Dermis microvascular lymphatic vessel endothelial cell (primary cell): ENCODE data around the gene DPY19L1. TPM values are rescaled to one million over a fixed set of nuclear protein-coding genes. Genes with fewer than 3 reads are reported as not detected.
"Not testable (repeated sequence)": the region's sequence is repeated elsewhere in the genome, so short reads cannot be mapped to it uniquely, and the experiment has no call there.

Experiments
- DNase-seq, 2 donors: peaks; one replicate each; pipeline versions ENCODE4 v3.0.0 to v3.0.0-alpha.2; 2010; ENCODE audit warnings: low read depth in 2 of 2
- total RNA-seq: library from RNA; depleted of rRNA; stranded (reverse); fragments of >200 nt; gene quantifications from 2 replicates; pipeline ENCODE4 v1.2.1, GENCODE V29; 2014

Gene DPY19L1
- total RNA-seq, result 53.1 and 53.9 TPM in 2 replicates

DNA sequence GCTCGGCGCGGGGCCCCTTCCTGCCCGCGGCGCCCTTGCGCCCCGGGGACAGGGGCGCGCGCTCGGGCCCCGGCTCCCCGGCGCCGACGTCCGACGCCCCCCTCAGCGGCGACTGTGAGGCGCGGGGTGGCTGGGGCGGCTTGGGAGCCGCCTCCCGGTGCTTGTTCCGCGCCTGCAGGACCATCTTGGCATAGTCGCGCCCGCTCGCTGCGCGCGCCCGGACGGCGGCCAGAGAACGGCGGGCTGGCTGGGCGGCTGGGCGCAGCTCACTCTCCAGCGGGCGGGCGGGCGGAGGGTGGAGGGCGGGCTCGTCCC lies at the start of gene DPY19L1:
Gene DPY19L1 (minus strand): TSS at position 275 of the 315 bp plus-strand sequence. CDS start 91 bp downstream, at position 184.
- no peak for DNase-seq

- DNase-seq, result not testable (repeated sequence)
Observed at GRCh38 chr7:35079517-35079916, 42.2 kb upstream of the DPY19L1 start.

DNA sequence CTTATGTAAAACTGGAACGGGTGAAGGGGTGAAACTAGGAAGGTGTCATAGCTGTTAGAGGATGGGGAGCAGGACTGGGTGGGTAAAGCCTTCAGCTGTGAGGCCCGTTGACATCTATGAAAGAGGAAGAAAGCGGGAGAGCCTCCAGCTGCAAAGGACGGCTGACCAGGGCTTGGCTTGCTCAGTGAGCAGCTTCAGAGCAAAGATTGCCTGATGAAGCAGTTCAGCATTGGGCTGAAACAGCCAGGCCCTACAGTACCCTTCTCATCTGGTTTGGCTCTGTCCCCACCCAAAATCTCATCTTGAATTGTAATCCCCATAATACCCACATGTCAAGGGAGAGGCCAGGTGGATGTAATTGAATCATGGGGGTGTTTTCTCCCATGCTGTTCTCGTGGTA lies 36.7 kb upstream of the DPY19L1 start:
- not testable (repeated sequence) for DNase-seq

GRCh38 chr7:35072950-35073827 lies 35.9 kb upstream of the DPY19L1 start:
- peak in 1 of 2 donors; percentile 9 for DNase-seq

DNA sequence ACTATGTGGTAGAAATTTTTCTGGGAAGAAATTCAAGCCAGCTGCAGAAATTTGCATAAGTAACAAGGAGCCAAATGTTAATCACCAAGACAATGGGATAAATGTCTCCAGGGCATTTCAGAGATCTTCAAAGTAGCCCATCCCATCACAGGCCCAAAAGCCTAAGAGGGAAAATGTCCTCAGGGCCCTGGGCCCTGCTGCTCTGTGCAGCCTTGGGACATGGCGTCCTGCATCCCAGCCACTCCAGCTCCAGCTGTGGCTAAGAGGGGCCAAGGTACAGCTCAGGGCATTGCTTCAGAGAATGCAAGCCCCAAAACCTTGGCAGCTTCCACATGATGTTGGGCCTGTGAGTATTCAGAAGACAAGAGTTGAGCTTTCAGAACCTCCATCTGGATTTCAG lies 31.8 kb upstream of the DPY19L1 start:
- DNase-seq, result not testable (repeated sequence)

DNA sequence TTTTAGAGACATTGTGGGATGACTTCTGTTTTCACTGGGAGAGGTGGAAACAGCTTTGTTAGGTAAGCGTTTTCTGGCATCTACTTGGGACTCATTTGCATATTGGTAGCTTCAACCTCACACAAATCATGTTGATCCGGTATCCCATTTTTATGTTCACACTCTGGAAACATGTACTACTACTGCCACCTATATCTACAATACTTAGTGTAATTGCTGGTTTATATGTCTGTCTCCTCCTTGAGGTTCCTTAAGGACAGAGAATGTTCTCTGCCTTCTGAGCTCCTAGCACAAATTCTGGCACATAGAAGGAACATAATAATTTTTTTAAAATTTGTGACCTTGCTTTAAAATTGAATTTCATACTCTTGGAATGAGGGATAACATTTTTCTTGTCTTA lies 28.1 kb upstream of the DPY19L1 start:
- not testable (repeated sequence) for DNase-seq

DNA sequence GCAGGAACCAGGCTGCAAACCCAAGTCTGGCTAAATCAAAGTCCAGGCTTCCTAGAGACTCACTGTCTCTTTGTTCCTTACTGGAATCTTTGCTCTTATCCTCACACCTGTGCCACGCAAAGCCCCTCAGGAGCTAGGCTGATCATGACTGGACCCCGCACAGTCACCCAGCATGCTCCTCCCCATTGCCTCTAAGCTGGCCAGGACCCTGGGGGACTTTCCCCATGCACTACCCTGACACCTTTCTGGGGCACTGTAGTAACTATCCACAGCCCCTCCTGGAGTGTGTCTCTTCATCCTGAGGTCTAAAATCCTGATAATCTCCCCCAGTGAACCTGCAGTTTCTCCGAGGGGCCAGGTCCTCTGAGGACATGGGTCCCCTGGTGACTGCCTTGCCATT lies 21.3 kb upstream of the DPY19L1 start:
- DNase-seq, result not testable (repeated sequence)

DNA sequence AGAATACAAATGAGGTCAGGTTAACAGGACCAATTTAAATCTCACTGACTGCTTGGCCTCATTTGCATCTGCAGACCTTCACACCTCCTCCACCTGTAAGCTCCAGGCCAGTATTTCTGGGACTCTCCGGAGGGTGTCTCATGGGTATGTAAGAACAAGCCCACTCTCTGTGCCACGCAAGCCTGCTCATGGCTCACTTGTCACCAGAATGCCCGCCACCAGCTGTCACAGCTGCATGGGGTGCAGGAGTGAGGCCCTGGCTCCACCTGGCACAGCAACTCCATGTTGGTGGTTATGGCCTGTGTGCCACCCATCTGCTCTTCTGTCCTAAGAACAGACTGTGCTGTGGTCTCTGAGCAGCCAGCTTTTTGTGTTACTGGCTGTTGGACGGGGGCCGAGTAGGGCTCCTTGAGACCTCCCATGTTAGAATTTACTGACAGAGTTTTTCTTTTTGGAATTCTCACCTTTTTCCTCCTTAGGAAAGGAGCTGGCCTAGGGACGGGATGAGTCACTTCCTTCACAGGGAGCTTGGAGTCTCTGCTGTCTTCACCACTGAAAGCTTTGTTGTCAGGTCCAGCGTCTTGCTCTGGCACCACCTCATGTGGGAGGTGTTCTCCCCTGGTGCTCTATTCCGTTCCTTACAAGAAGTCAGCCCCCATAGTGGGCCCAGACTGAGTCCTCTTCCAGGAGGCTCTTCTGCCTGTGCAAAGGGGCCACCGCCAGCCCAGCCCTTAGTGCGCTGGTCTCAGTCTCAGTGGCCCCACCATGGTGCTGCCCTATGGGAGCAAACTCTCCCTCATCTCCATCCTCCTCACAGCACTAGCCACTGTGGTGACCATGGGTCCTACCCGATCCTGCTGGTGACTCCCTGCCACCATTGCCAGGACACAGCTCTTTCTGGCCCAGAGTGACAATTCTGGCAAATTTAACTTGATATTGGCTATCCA lies 20.5 kb upstream of the DPY19L1 start:
- peak in 1 of 2 donors; percentile 27 for DNase-seq

DNA sequence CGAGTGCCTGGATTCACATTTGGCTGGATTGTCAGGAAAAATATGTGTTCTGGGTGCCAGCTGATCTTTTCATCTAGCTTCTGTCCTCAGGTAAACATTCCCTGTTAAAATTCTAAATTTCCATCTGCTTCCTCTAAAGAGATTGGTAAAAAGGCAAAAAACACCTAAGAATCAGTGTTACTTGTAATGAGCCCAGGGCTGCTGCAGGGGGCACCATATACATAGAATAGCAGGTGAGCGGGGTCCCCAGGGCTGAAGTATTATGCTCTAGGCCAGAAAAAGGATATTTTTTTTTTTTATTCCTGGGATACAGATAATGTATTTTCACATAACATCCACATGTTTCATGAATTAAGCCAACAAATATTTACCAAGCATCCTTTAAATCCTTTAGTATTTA lies 18.4 kb upstream of the DPY19L1 start:
- peak in 1 of 2 donors; percentile 7 for DNase-seq

- DNase-seq, result peak in 1 of 2 donors; percentile 62
Observed at GRCh38 chr7:35053488-35054175, 16.3 kb upstream of the DPY19L1 start.

DNA sequence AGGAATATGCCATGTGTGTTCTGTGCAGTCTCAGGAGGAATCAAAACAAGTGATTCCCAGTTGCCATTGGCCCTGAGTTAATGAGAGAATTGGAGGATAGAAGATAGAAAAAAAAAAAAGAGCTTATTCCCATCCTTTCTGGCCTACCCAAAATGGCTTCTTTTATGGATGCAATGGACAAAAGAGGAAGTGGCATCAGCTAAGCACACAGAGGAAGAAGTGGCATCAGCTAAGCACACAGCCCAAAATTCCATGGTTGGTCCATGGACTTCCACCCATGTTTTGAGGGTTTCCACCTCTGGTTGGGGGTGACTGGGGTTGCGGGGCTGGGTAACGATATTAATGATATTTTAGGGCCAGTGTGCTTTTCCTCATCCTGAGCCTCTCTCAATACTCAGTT lies 11.1 kb upstream of the DPY19L1 start:
- not testable (repeated sequence) for DNase-seq

DNA sequence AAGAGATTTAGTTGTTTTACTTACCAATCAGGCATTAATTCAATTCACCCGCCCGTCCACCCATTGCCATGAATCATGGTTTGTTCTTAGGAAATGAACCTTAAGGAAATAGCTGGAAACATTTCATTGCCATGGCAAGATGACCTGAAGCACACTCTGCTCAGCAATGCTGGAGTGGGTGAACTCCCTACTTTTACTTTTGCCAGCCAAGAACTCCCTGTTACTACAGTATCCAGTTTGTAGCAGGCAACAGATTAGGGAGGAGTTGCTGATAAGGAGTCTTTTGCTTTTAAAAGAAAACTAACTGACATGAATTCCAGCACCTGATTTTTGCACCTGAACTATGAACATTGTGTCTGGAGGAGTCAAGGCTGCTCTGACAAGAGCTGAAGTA lies 10.6 kb upstream of the DPY19L1 start:
- DNase-seq, result peak in 1 of 2 donors; percentile 25

DNA sequence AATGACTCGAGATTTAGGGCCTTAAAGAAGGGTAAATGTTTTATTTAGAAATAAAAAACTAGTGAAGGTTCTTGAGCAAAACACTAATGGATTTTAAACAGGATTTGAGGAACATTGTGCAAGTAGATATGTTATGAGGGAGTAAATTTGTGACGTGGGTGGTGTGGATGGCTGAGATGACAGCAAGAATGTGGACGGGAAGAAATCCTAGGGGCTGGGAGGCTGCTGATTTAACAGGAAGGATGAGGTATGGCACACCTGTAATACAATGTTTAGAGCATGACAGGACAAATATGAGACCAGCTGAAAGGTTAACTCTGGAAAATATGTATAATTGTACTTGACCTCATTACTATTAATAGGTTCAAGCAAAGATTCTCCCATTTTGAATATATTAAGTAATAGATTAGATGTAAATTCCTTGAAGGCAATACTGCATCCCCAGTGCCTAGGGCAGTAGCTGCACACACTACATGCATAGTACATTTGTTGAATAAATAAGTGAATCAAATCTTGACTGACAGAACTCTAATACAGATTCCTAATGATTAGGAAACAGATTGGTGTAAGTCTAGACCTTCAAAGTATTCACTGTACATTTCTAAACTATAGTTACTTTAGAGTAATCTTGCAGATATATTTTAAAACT lies 10.1 kb upstream of the DPY19L1 start:
- DNase-seq, result not testable (repeated sequence)

DNA sequence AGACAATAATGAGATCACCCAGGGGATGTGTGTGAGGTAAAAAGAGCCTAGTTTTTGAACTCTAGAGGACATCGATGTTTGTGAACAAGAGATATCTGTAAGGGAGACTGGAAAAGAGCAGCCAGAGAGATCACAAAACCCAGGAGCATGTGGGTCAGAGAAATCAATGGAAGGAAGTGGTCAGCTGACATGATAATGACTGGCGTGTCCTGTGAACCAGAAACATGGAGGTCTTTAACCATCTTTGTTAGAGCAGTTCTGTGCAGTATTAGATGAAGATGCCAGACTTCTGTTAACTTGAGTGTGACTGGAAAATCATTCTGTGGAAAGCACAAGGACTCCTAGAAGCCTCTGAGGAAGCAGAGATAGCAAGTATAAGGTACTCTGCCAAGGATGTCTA lies 6.0 kb upstream of the DPY19L1 start:
- DNase-seq, result not testable (repeated sequence)

DNA sequence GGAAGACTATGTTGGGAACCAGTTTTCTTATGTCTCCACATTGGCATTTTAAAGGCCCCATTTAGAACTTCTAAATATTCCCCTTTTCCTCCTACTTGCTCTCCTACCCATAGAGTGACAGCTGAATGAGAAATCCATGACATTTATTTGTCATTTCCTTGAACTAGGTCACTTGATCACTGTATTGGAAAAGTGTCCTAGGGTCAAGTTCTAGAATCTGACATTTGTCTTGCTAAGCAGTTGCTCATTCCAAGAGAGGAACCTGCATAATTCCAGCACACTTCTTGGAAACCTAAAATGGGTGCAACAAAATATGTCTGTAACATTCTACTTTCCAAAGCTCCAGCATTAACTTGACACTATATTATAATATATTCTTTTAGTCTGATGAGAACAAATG lies 3.6 kb upstream of the DPY19L1 start:
- no peak for DNase-seq

DNA sequence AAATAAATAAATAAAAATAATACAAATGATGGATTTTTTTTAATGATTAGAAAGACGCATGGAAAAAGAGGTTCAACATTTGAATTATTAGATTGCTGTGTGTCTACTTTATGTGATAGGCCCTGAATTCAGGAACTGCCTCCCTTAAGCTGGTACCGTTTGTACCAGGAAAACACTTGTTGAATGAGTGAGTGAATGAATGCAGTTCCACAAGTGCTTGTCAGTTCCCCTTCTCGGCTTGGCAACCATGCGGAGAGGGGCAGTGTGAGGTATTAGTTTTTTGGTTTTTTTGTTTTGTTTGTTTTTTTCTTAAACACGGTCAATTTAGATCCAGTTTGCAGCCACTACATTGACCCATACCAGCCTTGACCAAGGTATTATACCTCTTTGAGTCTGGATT lies 2.1 kb upstream of the DPY19L1 start:
- DNase-seq, result no peak

GRCh38 chr7:35038354-35038753 lies 1.1 kb upstream of the DPY19L1 start:
- DNase-seq, result no peak

GRCh38 chr7:35037526-35038341 lies 449 bp upstream of the DPY19L1 start:
- peak; percentile 85 to 96 for DNase-seq

DNA sequence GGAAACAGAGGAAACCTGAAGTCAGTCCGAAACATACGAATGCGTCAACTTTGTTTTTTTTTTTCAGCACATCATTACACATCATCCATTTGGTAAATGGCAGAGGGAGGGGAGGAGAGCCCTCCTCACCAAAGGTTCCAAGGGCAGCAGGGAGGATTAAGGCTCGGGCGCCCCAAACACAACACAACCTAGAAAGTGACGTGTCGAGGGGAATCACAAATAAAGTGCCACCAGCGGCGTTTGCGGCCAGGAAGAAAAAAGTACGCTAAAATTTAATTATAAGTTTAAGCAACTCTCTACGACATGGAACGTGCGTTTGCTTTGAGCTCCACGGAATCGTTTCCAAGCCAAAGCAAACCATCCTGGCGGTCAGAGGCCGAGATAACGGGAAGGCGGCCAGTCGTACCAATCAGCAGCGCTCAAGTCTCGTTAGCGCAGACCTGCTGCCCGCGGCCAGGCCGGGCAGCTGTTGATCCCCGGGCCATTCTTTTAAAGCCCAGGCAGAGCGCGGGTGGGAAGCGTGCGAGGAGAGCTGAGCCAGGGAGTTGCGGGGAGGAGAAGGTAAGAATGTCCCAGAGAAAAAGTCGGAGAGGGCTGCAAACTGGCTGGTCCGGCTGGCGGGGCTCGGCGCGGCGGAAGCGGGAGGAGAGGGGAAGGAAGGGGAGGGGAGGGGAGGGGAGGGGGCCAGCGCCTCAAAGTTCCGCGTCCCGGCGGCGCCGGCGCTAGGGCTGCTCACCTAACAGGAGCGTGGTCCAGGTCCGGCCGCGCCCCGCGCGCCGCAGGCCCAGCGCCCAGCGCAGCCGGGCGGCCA lies 719 bp downstream of the DPY19L1 start:
- peak; percentile 32 to 79 for DNase-seq
